Natural killer cell (primary cell): Measurements from ENCODE around the gene SHB. TPM values are rescaled to one million over a fixed set of nuclear protein-coding genes. Genes with fewer than 3 reads are reported as not detected.

Source experiments
- ATAC-seq, 3 donors: fragments of 150-1000 bp in 2 of 3; fragments of 200-7000 bp in 1 of 3; cut with Tn5 transposase; 1 replicate in 1 of 3; 2 replicates in 2 of 3; pipeline ENCODE4 v1.10.0; 2021; ENCODE audit warnings: mild to moderate bottlenecking in 2 of 3, moderate library complexity in 2 of 3
- DNase-seq, 2 donors: peaks; one replicate each; pipeline versions ENCODE4 v3.0.0 to v3.0.0-alpha.2; 2013 to 2021; ENCODE audit warnings: mixed read lengths in 1 of 2
- H3K27ac ChIP-seq: one replicate; pipeline ENCODE4 v1.5.1; 2013; ENCODE audit warnings: mild to moderate bottlenecking, low read length
- H3K27me3 ChIP-seq: one replicate; pipeline ENCODE4 v1.6.1; 2013; ENCODE audit warnings: low read length; ENCODE audit not compliant: control insufficient read depth, insufficient read depth
- H3K36me3 ChIP-seq: one replicate; pipeline ENCODE4 v1.6.1; 2013; ENCODE audit warnings: low read length; ENCODE audit not compliant: control insufficient read depth, insufficient read depth
- H3K4me1 ChIP-seq: one replicate; pipeline ENCODE4 v1.6.1; 2013; ENCODE audit warnings: low read length; ENCODE audit not compliant: control insufficient read depth, insufficient read depth
- H3K4me3 ChIP-seq: one replicate; pipeline ENCODE4 v1.5.1; 2013; ENCODE audit warnings: low read length
- H3K9me3 ChIP-seq: one replicate; pipeline ENCODE4 v1.6.1; 2013; ENCODE audit warnings: low read length; ENCODE audit not compliant: control insufficient read depth, insufficient read depth
- H3K27ac Mint-ChIP-seq, 2 donors: one replicate each; pipeline ENCODE4 v1.8.0; 2022; ENCODE audit warnings: mild to moderate bottlenecking in 2 of 2, mixed read lengths in 2 of 2, moderate library complexity in 1 of 2
- H3K27me3 Mint-ChIP-seq, 2 donors: one replicate each; pipeline ENCODE4 v1.8.0; 2022; ENCODE audit warnings: low read depth in 2 of 2, mixed read lengths in 2 of 2
- H3K36me3 Mint-ChIP-seq: one replicate; pipeline ENCODE4 v1.8.0; 2022; ENCODE audit warnings: mixed read lengths
- H3K4me1 Mint-ChIP-seq, 2 donors: one replicate each; pipeline ENCODE4 v1.8.0; 2022; ENCODE audit warnings: mixed read lengths in 2 of 2
- H3K4me3 Mint-ChIP-seq: one replicate; pipeline ENCODE4 v1.8.0; 2022; ENCODE audit warnings: mild to moderate bottlenecking, moderate library complexity, mixed read lengths
- H3K9me3 Mint-ChIP-seq, 2 donors: one replicate each; pipeline ENCODE4 v1.8.0; 2022; ENCODE audit warnings: mixed read lengths in 2 of 2
- CTCF ChIP-seq: fragments of 200-600 bp; IDR thresholded peaks from one replicate; pipeline ENCODE4 v1.8.0; 2022; ENCODE audit warnings: antibody characterized with exemption
- WGBS: methylation state at CpG from one replicate; pipeline ENCODE4 v1.1.7; 2013; ENCODE audit warnings: missing lambda C conversion rate; ENCODE audit not compliant: insufficient coverage; 5-methylcytosine and 5-hydroxymethylcytosine counted together
- intact Hi-C: fragments of 100-400 bp; cut with micrococcal nuclease; formaldehyde crosslinking; loops from one replicate; pipeline ENCODE4 v1.14.2; 2022
- total RNA-seq, 4 donors: library from RNA; stranded (reverse); fragments of 120-200 nt in 1 of 4; gene quantifications; one replicate each; pipeline versions ENCODE4 v1.2.3 to v1.2.4, GENCODE V29; 2013 to 2022

The SHB gene
- total RNA-seq, 3 donors from 2014 or later (not counting 1 experiment from before 2014, with no cell fraction given): 2.7 to 7.1 (median 2.9) TPM

DNA sequence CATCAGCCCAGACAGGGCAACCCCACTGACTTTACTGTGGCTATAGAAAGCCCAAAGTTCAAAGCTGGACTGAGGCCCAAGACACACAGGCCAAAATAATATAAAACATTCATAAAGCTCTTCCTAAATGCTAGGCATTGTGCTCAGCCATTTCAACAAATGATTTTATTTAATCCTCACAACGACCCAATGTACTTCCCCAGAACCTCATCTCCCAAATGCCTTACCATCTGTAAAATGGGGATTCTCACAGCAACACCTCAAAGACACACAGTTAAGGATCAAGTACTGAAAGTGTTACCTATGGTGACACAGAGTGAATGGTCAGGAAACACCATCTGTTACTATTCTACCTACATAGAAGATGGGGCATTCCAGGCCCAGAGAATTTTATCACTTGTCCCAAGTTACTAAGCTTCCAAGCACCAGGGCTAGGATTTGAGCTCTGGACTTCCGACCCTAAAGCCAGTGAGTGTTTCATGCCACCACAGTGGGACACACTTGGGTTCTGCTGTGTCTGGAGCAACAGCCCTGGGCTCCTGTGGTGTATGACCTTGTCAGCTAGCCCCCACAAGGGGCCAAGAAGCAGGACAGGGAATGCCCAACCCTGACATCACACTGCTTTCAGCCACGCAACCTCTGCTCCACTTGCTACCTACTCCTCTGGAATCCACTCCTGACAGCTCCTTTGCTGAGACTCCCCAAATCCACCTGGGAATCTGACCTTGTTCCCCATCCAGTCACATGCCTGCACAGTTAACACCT lies 15.1 kb downstream of the SHB start:
- Mint-ChIP-seq H3K9me3 (no peaks in the 10 kb centered on the region), H3K27me3 (peaks cover 4 to 6% of the 10 kb centered on the region in 2 donors), H3K36me3 (no peaks in the 10 kb centered on the region), H3K27ac (no peak overlapping the region), H3K4me1 (peaks cover 0 to 6% of the 10 kb centered on the region in 2 donors), H3K4me3 (no peak overlapping the region)
- no peaks in the 10 kb centered on the region for H3K4me1 ChIP-seq
- H3K27ac ChIP-seq: no peak overlapping the region
- no peaks in the 10 kb centered on the region for H3K36me3 ChIP-seq
- no peak for TF ChIP-seq CTCF
- WGBS: 89% methylated on average over 3 of the region's 3 CpGs
- H3K27me3 ChIP-seq: no peaks in the 10 kb centered on the region
- no peaks in the 10 kb centered on the region for H3K9me3 ChIP-seq
- intact Hi-C loops: no loop called here
- no peak overlapping the region for H3K4me3 ChIP-seq
- no peak for ATAC-seq
- DNase-seq: no peak

GRCh38 chr9:38051780-38052546 lies 17.1 kb downstream of the SHB start:
- H3K27me3 ChIP-seq: no peaks in the 10 kb centered on the region
- H3K36me3 ChIP-seq: no peaks in the 10 kb centered on the region
- no peaks in the 10 kb centered on the region for H3K9me3 Mint-ChIP-seq
- H3K4me1 ChIP-seq: peaks cover 8% of the 10 kb centered on the region
- WGBS: 89% methylated on average over 19 of the region's 19 CpGs
- no peak overlapping the region for H3K4me3 ChIP-seq
- no peak for TF ChIP-seq CTCF
- intact Hi-C loops: no loop called here
- H3K27ac ChIP-seq: no peak overlapping the region
- no peak overlapping the region for H3K27ac Mint-ChIP-seq
- H3K4me1 Mint-ChIP-seq: peaks cover 13 to 17% of the 10 kb centered on the region in 2 donors
- no peaks in the 10 kb centered on the region for H3K9me3 ChIP-seq
- DNase-seq (no peak), ATAC-seq (no peak)
- H3K4me3 Mint-ChIP-seq: no peak overlapping the region
- H3K27me3 Mint-ChIP-seq: peaks cover 0 to 6% of the 10 kb centered on the region in 2 donors
- no peaks in the 10 kb centered on the region for H3K36me3 Mint-ChIP-seq

- H3K4me3 ChIP-seq: no peak overlapping the region
- no peak for TF ChIP-seq CTCF
- WGBS: 87% methylated on average over 4 of the region's 4 CpGs
- intact Hi-C loops: no loop called here
- no peaks in the 10 kb centered on the region for H3K27me3 ChIP-seq
- no peaks in the 10 kb centered on the region for H3K36me3 Mint-ChIP-seq
- ATAC-seq: no peak
- H3K27ac ChIP-seq: no peak overlapping the region
- H3K27ac Mint-ChIP-seq: no peak overlapping the region
- H3K9me3 ChIP-seq: no peaks in the 10 kb centered on the region
- no peaks in the 10 kb centered on the region for H3K36me3 ChIP-seq
- H3K9me3 Mint-ChIP-seq: no peaks in the 10 kb centered on the region
- no peak overlapping the region for H3K4me3 Mint-ChIP-seq
- H3K4me1 Mint-ChIP-seq: peaks cover 17 to 21% of the 10 kb centered on the region in 2 donors
- no peaks in the 10 kb centered on the region for H3K27me3 Mint-ChIP-seq
- peaks cover 11% of the 10 kb centered on the region for H3K4me1 ChIP-seq
- DNase-seq: no peak
Observed at GRCh38 chr9:38048316-38048969, 20.6 kb downstream of the SHB start.
